Measurements from ENCODE around the gene ABCA2.
"Not testable (repeated sequence)": the region's sequence is repeated elsewhere in the genome, so short reads cannot be mapped to it uniquely, and the experiment has no call there.

Gene ABCA2

GRCh38 chr9:137046088-137046787 lies 18.2 kb upstream of the ABCA2 start, which contains the start of gene NPDC1:
Gene NPDC1 (minus strand): TSS chr9:137046177. CDS start chr9:137045989, 188 bp downstream.
- DNase-seq = peak; percentile 65

GRCh38 chr9:137045294-137046087 lies 17.5 kb upstream of the ABCA2 start:
- no peak for DNase-seq

- no peak for DNase-seq
Measured at GRCh38 chr9:137044502-137045177, 16.6 kb upstream of the ABCA2 start.

- no peak for DNase-seq
Measured at GRCh38 chr9:137044037-137044436, 16.0 kb upstream of the ABCA2 start.

GRCh38 chr9:137042751-137043727 lies 15.0 kb upstream of the ABCA2 start:
- DNase-seq = no peak

- no peak for DNase-seq
Measured at GRCh38 chr9:137041124-137041523, 13.1 kb upstream of the ABCA2 start.

GRCh38 chr9:137040568-137040967 lies 12.5 kb upstream of the ABCA2 start:
- DNase-seq = no peak

GRCh38 chr9:137039611-137040366 lies 11.8 kb upstream of the ABCA2 start:
- DNase-seq = no peak

- no peak for DNase-seq
Measured at GRCh38 chr9:137038916-137039315, 10.9 kb upstream of the ABCA2 start.

GRCh38 chr9:137037483-137037882 lies 9.4 kb upstream of the ABCA2 start:
- DNase-seq = no peak

GRCh38 chr9:137037035-137037434 lies 9.0 kb upstream of the ABCA2 start:
- no peak for DNase-seq

- no peak for DNase-seq
Measured at GRCh38 chr9:137035937-137036336, 7.9 kb upstream of the ABCA2 start.

GRCh38 chr9:137035507-137035834 lies 7.4 kb upstream of the ABCA2 start:
- no peak for DNase-seq

- DNase-seq = peak; percentile 67
Measured at GRCh38 chr9:137034709-137035506, 6.9 kb upstream of the ABCA2 start.

GRCh38 chr9:137034039-137034708 lies 6.1 kb upstream of the ABCA2 start:
- no peak for DNase-seq

GRCh38 chr9:137033481-137033880 lies 5.4 kb upstream of the ABCA2 start:
- not testable (repeated sequence) for DNase-seq

- DNase-seq = no peak
Measured at GRCh38 chr9:137032858-137033257, 4.8 kb upstream of the ABCA2 start.

- DNase-seq = peak; percentile 23
Measured at GRCh38 chr9:137031904-137032640, 4.0 kb upstream of the ABCA2 start, which contains the start of gene FUT7. Gene FUT7 (minus strand): TSS chr9:137032088. CDS start chr9:137031991, 97 bp downstream.
